Activated CD8-positive, alpha-beta memory T cell treated with anti-CD3 and anti-CD28 coated beads, Interleukin-2, amount 10 ng/mL, durations not matched to agents 7 days and 5 days (primary cell): ENCODE data around the gene SELENBP1. TPM values are rescaled to one million over a fixed set of nuclear protein-coding genes. Genes with fewer than 3 reads are reported as not detected.
A peak's percentile ranks its signal among the peaks of the same experiment; 100 is the strongest.
"Not testable (repeated sequence)": the region's sequence is repeated elsewhere in the genome, so short reads cannot be mapped to it uniquely, and the experiment has no call there.

ENCODE experiments used
- ATAC-seq: fragments of 150-1000 bp; cut with Tn5 transposase; one replicate; pipeline ENCODE4 v1.10.0; 2021; ENCODE audit warnings: moderate library complexity
- CTCF ChIA-PET: fragments of 350-600 bp; sonication (Branson Sonifier 250); formaldehyde crosslinking; loops from one replicate; lab custom pipeline; 2021; ENCODE audit warnings: antibody characterized with exemption; lab: Charles Lee
- DNase-seq: peaks from one replicate; pipeline ENCODE4 v3.0.0-alpha.2; 2020
- H3K27ac Mint-ChIP-seq: one replicate; pipeline ENCODE4 v1.8.0; 2021; ENCODE audit warnings: mild to moderate bottlenecking, mixed read lengths
- H3K27me3 Mint-ChIP-seq: one replicate; pipeline ENCODE4 v1.8.0; 2021; ENCODE audit warnings: mixed read lengths
- H3K36me3 Mint-ChIP-seq: one replicate; pipeline ENCODE4 v1.8.0; 2021; ENCODE audit warnings: mild to moderate bottlenecking, mixed read lengths
- H3K4me1 Mint-ChIP-seq: one replicate; pipeline ENCODE4 v1.8.0; 2021; ENCODE audit warnings: mixed read lengths
- H3K4me3 Mint-ChIP-seq: one replicate; pipeline ENCODE4 v1.8.0; 2021; ENCODE audit warnings: mild to moderate bottlenecking, moderate library complexity, mixed read lengths
- H3K9me3 Mint-ChIP-seq: one replicate; pipeline ENCODE4 v1.8.0; 2022; ENCODE audit warnings: low read depth, mixed read lengths
- total RNA-seq, 2 experiments: library from RNA; stranded (reverse); gene quantifications; one replicate each; pipeline ENCODE4 v1.2.3, GENCODE V29; 2021

SELENBP1 gene
- total RNA-seq, 2 experiments from 2014 or later, result not detected

DNA sequence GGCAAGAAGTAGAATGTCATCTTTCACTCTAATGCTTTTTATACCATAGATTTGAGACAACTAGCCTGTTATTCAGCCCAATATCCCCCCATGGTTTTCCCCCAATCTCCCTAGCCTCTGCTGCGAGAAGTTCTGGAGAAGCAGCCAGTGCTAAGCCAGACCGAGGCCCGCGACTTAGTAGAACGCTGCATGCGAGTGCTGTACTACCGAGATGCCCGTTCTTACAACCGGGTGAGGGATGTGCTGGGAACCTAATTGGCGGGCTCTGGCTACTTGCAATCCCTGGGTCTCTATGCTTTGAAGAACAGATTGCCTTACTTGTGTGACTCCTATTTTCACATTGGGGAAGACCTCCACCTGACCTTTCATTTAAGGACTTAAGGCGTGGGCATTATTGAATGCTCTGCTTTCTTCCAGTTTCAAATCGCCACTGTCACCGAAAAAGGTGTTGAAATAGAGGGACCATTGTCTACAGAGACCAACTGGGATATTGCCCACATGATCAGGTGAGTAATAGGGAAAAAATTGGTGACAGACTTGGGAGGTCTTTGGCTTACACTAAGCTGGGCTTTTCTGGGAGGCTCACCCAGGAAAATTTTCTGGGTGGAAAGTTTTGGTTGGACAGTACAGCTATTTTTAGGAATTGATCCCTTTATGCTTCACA is 28.8 kb upstream of the SELENBP1 start:
- peaks cover 34% of the 10 kb centered on the region for H3K4me1 Mint-ChIP-seq
- no peak overlapping the region for H3K27ac Mint-ChIP-seq
- CTCF ChIA-PET, result no interaction called here
- no peaks in the 10 kb centered on the region for H3K27me3 Mint-ChIP-seq
- peaks cover 41% of the 10 kb centered on the region for H3K36me3 Mint-ChIP-seq
- H3K4me3 Mint-ChIP-seq, result peak overlapping the region; percentile 83
- H3K9me3 Mint-ChIP-seq, result no peaks in the 10 kb centered on the region
- ATAC-seq (no peak), DNase-seq (no peak)

DNA sequence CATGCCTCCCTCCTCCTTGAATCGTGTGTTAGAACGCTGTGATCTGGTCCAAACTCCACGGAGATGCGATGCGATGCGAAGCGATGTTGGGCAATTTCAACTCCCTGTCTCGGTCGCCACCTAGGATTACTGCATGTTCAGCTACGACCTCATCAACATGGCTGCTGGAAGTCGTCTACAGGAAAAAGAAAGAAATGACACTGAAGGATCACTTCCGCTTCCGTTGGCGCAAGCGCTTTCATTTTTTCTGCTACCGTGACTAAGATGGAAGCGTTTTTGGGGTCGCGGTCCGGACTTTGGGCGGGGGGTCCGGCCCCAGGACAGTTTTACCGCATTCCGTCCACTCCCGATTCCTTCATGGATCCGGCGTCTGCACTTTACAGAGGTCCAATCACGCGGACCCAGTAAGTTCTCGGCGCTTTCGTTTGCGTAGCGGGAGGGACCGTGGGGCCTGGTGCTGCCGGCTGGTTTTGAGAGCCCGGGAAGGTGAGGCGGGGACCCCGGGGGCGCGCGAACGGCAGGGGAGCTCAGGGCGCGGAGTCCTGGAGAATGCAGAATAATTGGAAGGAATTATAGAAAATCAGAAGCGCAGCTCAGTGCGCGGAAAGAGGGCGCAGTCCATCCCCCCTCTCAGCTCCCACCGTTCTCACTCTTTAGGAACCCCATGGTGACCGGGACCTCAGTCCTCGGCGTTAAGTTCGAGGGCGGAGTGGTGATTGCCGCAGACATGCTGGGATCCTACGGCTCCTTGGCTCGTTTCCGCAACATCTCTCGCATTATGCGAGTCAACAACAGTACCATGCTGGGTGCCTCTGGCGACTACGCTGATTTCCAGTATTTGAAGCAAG is 27.0 kb upstream of the SELENBP1 start, which contains the start of gene PSMB4:
Gene PSMB4, plus strand, starts transcription at position 250 of the 848 bp plus-strand sequence. Its CDS starts 15 bp downstream, at position 265.
- H3K4me1 Mint-ChIP-seq, result peaks cover 33% of the 10 kb centered on the region
- peak within 1 kb of the TSS; percentile 83 for H3K4me3 Mint-ChIP-seq
- no peaks in the 10 kb centered on the region for H3K9me3 Mint-ChIP-seq
- DNase-seq, result peak; percentile 91
- H3K27me3 Mint-ChIP-seq, result no peaks in the 10 kb centered on the region
- peak; percentile 93 for ATAC-seq
- H3K36me3 Mint-ChIP-seq, result peaks cover 31% of the 10 kb centered on the region
- H3K27ac Mint-ChIP-seq, result peak within 1 kb of the TSS; percentile 96
- CTCF ChIA-PET, result interaction anchor here (1.1 to 1.9 kb wide), 7 partner anchors 11 to 163 kb away, joined by 3 to 6 read pairs (median 3); no protein-coding TSS in a partner anchor

DNA sequence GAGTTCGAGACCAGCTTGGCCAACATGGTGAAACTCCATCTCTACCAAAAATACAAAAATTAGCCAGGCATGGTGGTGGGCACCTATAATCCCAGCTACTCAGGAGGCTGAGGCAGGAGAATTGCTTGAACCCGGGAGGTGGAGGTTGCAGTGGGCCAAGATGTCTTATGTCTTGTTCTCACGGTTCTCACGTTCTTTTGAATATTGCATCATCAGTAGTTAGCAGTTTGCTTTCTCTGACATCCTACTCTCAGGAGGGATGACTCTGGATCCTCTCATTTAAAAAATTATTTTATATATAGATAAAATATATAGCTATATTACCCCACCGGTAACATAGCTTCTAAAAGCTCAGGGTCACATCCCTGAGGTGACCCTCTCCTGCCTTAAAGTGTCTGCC is 23.8 kb upstream of the SELENBP1 start:
- peaks cover 23% of the 10 kb centered on the region for H3K4me1 Mint-ChIP-seq
- H3K27ac Mint-ChIP-seq, H3K4me3 Mint-ChIP-seq, H3K9me3 Mint-ChIP-seq, CTCF ChIA-PET, ATAC-seq, DNase-seq: not testable (repeated sequence)
- H3K36me3 Mint-ChIP-seq, result peaks cover 16% of the 10 kb centered on the region
- peaks cover 14% of the 10 kb centered on the region for H3K27me3 Mint-ChIP-seq

DNA sequence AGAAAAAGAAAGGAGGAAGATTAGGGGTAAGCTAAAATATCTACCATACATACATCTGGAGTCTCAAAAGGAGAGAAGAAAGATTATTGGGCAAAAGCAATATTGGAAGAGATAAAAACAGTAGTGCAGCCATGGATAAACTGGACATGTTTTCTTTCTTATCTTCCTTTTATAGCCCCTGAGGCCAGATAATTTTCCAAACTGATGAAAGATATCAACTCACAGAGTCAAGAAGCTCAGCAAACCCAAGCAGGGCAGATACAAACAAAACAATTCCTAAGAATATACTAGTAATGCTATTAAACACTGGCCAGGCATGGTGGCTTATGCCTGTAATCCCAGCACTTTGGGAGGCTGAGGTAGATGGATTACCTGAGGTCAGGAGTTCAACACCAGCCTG is 21.1 kb upstream of the SELENBP1 start:
- no peaks in the 10 kb centered on the region for H3K9me3 Mint-ChIP-seq
- H3K27ac Mint-ChIP-seq, result no peak overlapping the region
- no peak overlapping the region for H3K4me3 Mint-ChIP-seq
- DNase-seq (no peak), ATAC-seq (no peak)
- peaks cover 5% of the 10 kb centered on the region for H3K4me1 Mint-ChIP-seq
- H3K27me3 Mint-ChIP-seq, result peaks cover 14% of the 10 kb centered on the region
- H3K36me3 Mint-ChIP-seq, result no peaks in the 10 kb centered on the region
- CTCF ChIA-PET, result interaction anchor here (0.6 kb wide), 1 partner anchor 140 kb away, joined by 4 read pairs; no protein-coding TSS in a partner anchor

DNA sequence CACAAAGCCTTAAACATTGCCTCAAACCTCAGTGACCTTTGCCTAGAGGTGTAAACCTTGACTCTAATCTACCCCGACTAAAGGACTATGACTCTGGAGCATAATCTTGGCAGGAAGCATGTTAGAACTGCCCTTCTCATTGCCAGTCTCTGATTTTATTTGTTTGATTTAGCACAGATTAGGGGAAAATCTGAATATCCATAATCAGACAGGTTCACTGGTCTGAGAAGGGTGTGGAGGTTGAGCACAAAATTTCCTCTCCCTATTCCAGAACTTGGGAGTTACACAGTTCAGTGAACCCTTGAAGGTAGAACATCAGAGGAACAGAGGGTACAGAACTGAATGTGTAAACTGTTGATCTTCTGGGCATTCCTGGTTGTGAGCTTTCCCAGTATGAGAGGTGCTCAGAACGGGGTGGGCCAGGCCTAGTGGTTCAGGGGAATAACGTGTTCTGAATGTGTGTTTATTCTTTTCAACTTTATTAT is 18.6 kb upstream of the SELENBP1 start:
- Mint-ChIP-seq H3K36me3 (no peaks in the 10 kb centered on the region), H3K27ac (no peak overlapping the region), H3K9me3 (no peaks in the 10 kb centered on the region), H3K27me3 (peaks cover 14% of the 10 kb centered on the region), H3K4me1 (no peaks in the 10 kb centered on the region), H3K4me3 (no peak overlapping the region)
- DNase-seq, result no peak
- CTCF ChIA-PET, result interaction anchor here (1.4 kb wide), 1 partner anchor 50 kb away, joined by 3 read pairs; no protein-coding TSS in a partner anchor
- ATAC-seq, result no peak

DNA sequence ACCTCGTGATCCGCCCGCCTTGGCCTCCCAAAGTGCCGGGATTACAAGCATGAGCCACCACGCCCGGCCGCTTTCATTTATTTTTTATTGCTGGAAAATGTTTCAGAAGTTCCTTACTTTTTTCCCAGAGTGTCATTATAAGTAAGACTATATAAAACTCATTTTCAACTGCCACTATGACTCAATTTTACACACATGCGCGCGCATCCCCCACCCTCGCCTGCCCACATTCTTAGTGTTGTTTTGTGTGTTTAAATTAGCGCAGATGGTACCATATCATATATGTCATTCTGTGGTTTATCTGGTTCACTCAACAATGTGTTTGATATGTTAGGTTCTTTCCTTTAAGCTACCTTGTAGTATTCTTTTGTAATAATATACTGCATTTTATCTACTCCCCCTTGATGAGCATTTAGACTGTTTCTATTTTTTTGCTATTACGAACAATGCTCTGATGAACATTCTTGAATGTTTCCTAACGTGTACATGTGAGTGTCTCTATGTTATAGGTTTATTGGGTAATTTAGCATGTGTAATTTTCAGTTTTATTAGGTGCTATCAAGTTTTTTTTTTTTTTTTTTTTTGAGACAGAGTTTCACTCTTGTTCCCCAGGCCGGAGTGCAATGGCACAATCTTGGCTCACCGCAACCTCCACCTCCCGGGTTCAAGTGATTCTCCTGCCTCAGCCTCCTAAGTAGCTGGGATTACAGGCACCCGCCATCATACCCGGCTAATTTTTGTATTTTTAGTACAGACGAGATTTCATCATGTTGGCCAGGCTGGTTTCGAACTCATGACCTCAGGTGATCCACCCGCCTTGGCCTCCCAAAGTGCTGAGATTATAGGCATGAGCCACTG is 17.9 kb upstream of the SELENBP1 start:
- H3K4me1 Mint-ChIP-seq, CTCF ChIA-PET, H3K4me3 Mint-ChIP-seq, ATAC-seq, H3K27ac Mint-ChIP-seq, DNase-seq, H3K9me3 Mint-ChIP-seq, H3K36me3 Mint-ChIP-seq: not testable (repeated sequence)
- H3K27me3 Mint-ChIP-seq, result peaks cover 14% of the 10 kb centered on the region

DNA sequence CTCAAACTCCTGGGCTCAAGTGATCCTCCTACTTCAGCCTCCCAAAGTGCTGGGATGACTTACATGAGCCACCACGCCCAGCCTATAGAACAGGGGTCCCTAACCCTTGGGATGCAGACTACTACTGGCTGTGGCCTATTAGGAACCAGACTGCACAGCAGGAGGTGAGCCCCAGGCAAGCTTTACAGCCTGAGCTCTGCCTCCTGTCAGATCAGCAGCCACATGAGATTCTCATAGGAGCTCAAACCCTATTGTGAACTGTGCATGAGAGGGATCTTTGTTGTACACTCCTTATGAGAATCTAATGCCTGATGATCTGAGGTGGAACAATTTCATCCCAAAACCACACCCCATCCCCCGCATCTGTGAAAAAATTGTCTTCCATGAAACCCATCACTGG is 13.5 kb upstream of the SELENBP1 start:
- DNase-seq (no peak), ATAC-seq (no peak)
- CTCF ChIA-PET, result interaction anchor here (2.3 kb wide), 1 partner anchor 45 kb away, joined by 6 read pairs; no protein-coding TSS in a partner anchor
- H3K4me3 Mint-ChIP-seq, result no peak overlapping the region
- H3K27me3 Mint-ChIP-seq, result no peaks in the 10 kb centered on the region
- no peaks in the 10 kb centered on the region for H3K36me3 Mint-ChIP-seq
- H3K9me3 Mint-ChIP-seq, result no peaks in the 10 kb centered on the region
- no peaks in the 10 kb centered on the region for H3K4me1 Mint-ChIP-seq
- H3K27ac Mint-ChIP-seq, result no peak overlapping the region

DNA sequence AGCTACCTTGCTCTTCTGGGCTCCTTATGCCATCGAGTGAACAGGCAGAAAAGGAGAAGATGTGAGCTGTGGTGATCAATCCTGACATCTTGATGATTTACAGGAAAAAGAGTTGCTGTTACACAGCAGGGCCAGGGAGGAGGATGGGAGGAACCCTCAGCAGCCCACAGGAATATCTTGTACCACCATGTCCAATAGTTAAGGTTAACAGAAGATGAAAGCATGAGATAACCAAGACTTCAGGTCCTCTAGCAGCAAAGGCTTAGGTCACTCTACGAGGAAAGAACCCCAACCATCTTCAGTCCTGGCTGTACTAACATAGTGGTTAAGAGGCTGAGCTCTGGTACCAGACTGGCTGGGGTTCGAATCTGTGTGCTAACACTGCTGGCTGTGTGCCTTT is 12.1 kb upstream of the SELENBP1 start:
- no peaks in the 10 kb centered on the region for H3K9me3 Mint-ChIP-seq
- no peaks in the 10 kb centered on the region for H3K4me1 Mint-ChIP-seq
- H3K36me3 Mint-ChIP-seq, result no peaks in the 10 kb centered on the region
- no peaks in the 10 kb centered on the region for H3K27me3 Mint-ChIP-seq
- ATAC-seq, result no peak
- H3K4me3 Mint-ChIP-seq, result no peak overlapping the region
- DNase-seq, result no peak
- no peak overlapping the region for H3K27ac Mint-ChIP-seq
- CTCF ChIA-PET, result interaction anchor here (2.3 kb wide), 1 partner anchor 44 kb away, joined by 6 read pairs; no protein-coding TSS in a partner anchor

DNA sequence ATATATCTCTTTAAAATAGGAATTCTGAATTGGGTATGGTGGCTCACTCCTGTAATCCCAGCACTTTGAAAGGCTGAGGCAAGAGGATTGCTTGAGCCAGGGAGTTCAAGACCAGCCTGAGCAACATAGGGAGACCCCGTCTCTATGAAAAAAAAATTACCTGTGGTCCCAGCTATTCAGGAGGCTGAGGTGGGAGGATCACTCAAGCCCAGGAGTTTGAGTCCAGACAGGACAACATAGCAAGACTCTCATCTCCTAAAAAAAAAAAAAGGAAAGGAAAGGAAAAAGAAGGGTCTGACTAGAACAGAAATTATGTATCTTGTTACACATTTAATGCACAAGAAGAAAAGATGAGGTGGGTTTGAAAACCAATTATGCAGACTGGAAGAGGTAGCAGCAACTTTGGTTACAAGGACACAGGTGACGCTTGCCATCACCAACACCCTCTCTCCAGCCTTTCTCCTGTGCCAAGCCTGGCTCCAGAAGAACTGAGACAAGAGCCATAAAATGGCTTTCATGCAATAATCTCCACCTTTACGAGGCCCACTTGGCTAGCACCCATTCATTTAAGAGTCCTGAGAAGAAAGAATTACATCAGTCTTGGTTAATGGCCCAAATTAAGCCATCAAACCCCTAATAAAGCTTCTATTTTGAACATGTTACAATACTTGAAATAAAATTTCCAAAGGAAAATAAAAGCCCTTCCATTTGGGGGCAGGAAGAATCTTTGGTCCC is 4.8 kb upstream of the SELENBP1 start:
- Mint-ChIP-seq H3K36me3 (no peaks in the 10 kb centered on the region), H3K27ac (no peak overlapping the region), H3K27me3 (peaks cover 9% of the 10 kb centered on the region), H3K4me1 (no peaks in the 10 kb centered on the region), H3K4me3 (no peak overlapping the region), H3K9me3 (no peaks in the 10 kb centered on the region)
- DNase-seq, result no peak
- CTCF ChIA-PET, result no interaction called here
- ATAC-seq, result no peak

DNA sequence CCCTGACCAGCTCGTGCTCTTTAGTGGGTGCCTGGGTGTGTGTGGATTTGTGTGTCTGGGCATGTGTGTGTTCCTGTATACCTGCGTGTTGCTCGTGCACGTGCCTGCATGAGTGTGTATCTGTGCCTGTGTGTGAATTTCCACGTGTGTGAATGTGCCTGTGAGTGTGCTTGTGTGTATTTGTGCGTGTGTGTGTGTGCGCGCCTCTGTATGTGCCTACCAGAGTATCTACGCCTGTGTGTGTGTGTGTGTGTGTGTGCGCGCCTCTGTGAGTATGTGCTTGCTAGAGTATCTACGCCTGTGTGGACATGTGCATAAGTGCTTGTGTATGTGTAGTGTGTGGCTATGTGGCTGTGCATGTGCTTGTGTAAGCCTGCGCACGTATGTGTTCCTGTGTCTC is 691 bp upstream of the SELENBP1 start:
- Mint-ChIP-seq H3K27me3 (peaks cover 8% of the 10 kb centered on the region), H3K27ac (no peak overlapping the region), H3K4me1 (no peaks in the 10 kb centered on the region), H3K9me3 (no peaks in the 10 kb centered on the region), H3K36me3 (no peaks in the 10 kb centered on the region), H3K4me3 (no peak overlapping the region)
- no peak for ATAC-seq
- CTCF ChIA-PET, result no interaction called here
- no peak for DNase-seq

DNA sequence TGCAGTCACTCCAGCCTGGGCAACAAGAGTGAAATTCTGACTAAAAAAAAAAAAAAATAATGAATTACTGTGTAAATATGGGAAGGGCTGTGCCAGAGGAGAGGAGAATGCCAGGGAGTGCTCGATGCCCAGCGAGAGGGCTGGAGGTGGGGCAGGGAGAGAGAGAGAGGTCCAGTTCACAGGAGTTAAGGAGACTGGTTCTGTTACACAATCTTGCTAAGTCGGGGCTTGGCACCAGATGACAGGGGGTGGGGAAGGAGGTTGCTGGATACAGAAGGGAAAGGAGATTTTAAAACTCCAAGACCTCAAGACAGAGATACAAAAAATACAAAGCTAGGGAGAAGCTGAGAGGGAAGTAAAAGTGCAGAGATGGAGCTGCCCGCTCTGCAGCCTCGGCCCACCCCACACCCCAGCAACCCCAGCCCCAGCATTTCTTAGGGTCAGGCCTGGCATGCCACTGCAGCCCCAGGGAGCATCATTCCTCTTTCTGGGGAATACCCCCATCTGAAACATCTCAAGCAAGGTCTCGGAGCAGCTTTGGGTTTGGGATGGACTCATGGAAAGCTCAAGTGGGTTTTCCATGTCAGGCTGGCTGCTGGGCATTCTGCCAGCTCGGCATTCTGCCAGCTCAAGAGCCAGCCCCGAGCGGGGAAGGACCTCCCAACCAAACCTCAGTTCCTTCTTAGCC is 991 bp downstream of the SELENBP1 start:
- H3K36me3 Mint-ChIP-seq, result no peaks in the 10 kb centered on the region
- CTCF ChIA-PET, result interaction anchor here (1.4 kb wide), 1 partner anchor 31 kb away, joined by 3 read pairs; no protein-coding TSS in a partner anchor
- H3K4me3 Mint-ChIP-seq, result no peak overlapping the region
- ATAC-seq (no peak), DNase-seq (no peak)
- H3K9me3 Mint-ChIP-seq, result no peaks in the 10 kb centered on the region
- no peaks in the 10 kb centered on the region for H3K4me1 Mint-ChIP-seq
- no peak overlapping the region for H3K27ac Mint-ChIP-seq
- peaks cover 5% of the 10 kb centered on the region for H3K27me3 Mint-ChIP-seq
